ENCODE results near the gene DYNC2LI1.

- TF ChIP-seq POLR2A (IDR thresholded peaks at IDR 0.05; ENCODE audit: low read length), result no peak
- TF ChIP-seq GATA1 (IDR thresholded peaks at IDR 0.05; ENCODE audit: low read depth, low read length), result no peak
Observed at GRCh38 chr2:43822839-43823238, 49.0 kb downstream of the DYNC2LI1 start.

All from erythroblast (primary cell).